HK-2 (cell line): ENCODE data around the gene ADM5.

ENCODE experiments used
- DNase-seq: peaks from one replicate; pipeline ENCODE4 v3.0.0-alpha.2; 2018; ENCODE audit not compliant: unreplicated experiment

ADM5 gene

DNA sequence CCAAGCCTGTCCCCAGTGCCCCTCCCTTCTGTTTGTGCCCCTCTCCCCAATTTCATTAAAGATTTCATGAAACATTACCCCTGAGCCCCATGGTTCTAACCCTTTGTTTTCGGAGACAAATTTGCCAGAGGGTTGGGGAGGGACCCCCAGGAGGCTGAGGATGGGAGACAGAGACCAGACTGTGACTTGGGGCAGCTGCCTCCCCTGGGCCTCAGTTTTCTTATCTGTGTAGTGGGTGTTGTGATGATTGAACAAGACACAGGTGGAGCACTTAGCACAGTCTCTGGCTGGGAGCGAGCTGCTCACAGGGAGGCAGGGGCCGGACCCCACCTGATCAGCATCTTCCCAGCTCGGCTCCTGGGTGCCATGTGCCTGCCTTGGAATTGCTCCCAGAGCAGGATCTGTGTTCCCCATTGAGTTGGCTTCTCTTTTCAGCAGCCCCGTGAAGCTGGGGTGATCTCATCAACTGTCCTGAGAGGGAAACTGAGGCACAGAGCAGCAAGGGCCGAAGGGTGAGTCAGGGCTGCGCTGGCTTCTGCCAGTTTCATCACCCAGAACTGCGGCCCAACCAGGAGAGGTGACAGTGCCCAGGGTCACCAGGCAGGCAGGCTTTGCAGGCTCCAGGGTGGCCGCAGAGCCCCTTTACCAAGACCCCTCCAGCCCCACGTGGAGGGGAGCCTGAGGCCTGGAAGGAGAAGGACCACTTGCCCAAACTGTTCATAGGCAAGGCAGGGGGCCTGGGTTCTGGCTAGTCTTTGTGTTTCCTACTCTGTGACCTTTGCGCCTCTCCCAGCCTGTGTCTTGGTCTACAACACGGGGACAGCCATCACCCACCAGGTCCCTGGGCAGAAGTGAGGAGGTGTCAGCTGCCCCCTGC lies 30.6 kb upstream of the ADM5 start:
- DNase-seq: no peak

DNA sequence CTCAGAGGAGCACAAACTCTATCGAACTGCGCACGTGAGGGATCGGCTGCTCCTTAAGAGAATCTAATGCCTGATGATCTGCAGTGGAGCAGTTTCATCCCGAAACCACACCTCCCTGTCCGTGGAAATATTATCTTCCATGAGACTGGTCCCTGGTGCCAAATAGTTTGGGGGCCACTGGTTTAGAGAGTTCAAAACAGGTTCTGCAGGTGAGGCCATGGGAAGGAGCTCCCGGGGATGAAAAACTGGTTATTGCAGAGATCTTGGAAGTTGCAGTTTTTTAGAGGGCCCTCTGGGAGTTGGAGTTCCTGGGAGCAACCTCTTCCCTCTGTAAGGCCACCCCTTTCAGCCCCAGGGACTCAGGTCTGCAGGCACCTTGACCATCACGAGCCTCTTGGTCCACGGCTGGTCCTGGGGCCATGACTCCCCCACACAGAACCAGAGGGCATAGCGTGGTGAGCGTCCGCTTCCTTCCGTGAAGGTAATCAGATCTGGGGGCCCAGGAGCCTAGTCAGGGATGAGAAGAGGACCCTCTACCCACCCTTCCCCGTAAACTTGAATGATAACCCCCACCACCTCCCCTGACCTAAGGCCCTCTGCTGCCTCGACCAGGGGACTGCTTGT lies 28.9 kb upstream of the ADM5 start:
- DNase-seq: no peak

DNA sequence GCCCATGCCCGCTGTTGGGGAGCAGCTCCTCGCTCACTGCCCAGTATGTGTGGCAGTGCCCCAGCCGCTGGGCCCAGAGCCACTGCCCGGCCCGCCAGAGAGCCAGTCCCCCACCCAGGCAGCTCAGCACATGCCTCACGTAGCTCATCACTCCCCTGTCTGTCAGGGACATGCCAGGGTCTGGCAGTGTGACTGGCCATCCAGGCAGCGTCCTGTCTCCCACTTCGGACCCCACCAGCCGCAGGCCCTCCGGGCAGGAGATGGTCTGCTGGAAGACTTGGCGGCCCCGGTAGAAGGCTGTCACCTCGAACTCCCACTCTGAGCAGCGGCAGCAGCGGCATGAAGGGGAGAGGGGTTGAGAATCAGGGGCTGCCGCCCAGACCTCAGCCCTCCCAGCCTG lies 27.4 kb upstream of the ADM5 start:
- DNase-seq: no peak

DNA sequence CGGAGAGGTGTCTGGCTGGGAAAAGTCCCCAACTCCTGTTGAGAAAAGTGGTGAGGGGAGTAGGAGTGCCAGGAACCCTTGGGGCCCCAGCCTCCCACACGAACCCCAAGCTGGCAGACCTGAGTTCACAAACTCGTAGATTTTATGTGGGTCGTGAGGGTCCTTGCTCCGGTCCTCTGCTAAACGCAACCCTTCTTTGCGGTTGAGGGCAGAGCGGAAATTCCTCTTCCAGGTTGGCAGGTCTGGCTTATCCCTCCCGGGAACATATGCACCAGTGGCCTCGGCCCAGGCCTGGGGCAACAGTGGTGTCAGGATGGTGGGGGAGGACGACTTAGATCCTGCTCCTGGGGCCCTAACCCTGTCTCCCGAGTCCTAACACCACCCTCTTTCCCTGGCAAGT lies 26.2 kb upstream of the ADM5 start:
- no peak for DNase-seq

DNA sequence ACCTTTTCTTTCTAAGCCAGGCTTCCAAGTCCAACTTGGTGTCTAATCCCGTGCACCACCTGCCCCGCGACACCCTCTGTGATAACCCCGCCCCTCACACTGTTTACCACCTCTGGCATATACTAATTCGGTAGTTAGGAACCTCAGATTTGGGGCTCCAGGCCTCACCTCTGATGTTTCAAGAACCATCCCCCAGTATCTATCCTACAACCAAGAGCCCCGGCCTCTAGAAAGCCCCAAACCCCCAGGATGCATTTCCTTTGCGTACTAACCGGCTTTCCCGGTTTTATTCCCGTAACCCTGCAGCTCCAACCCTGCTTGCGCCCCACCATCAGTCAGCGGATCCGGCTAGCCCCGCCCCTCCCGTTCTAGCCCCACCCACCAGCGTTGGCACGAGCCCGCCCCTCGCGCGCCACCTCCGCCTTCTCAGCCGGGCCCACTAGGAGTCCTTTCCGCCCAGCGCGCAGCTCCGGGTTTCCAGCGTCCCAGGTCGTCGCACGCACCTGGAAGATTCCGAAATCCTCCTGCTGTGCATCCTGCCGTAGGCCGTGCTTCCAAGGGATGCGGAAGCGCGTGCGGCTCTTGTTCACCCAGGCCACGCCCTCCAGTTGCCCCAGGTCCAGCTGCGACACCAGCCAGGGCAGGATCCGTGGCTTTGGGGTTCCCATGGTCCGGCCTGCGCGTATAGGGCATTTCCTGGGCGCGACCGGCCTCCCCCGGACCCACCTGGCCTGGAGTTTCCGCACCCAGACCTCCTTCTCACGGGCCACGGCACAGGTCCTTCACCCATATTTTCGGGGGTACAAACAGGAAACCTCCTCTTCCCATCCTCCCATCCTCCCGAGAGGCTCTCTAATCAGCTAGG lies 25.0 kb upstream of the ADM5 start:
- peak; percentile 95 for DNase-seq

DNA sequence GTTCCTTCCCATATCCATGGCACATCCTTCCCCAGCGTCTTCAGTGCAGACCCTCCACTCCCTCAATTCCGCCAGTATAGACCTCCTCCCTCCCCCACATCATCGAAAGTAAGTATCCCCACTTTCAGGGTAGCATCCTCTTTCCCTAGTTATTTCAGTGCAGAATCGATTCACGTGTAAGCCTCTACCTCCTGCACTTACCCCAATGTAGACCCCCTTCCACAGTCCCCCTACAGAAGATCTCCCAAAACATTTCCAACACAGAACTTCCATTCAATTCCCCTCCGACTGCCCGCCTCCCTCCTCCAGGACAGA lies 24.4 kb upstream of the ADM5 start:
- no peak for DNase-seq

DNA sequence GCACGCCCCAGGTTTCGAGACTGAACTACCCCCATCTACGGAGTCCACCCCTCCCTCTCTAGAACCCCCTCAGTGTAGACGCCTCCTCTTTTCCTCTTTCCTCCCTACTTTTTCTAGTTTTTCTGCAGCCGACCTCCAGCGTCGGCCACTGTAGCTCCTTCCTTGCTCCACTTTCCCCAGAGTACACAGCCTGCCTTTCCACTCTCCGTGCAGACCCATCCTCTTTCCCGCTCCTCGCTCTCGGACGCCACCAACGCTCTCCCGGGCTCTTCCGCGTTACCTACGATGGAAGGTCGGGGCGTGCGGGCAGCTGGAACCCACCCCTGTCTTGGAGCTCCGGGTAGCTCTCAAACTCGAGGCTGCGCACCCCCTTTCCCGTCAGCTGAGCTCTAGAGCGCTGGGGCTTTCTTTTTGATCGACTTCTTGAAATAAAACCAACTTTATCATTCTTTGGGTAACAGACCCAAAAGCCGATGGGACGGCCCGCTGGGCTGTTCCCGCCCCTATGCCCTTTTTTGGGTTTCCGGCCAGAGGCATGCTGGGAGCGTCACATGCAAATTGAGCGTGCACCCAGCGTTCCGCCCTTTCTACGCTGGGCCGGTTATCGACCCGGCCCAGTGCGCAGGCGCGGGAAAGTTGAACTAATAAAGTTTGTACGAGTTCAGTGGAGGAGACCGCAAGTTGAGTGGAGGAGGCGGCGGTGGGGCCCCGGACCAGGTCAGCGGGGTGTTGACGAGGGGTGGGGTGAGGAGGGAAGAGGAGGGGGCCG lies 23.9 kb upstream of the ADM5 start, which contains the start of the genes BCL2L12 and IRF3:
BCL2L12 (plus strand) TSS at position 583 of the 769 bp plus-strand sequence. CDS start 760 bp downstream, outside the sequence.
IRF3 (minus strand) TSS at position 507 of the 769 bp plus-strand sequence. CDS start 1,019 bp downstream, outside the sequence.
- DNase-seq: peak; percentile 98

DNA sequence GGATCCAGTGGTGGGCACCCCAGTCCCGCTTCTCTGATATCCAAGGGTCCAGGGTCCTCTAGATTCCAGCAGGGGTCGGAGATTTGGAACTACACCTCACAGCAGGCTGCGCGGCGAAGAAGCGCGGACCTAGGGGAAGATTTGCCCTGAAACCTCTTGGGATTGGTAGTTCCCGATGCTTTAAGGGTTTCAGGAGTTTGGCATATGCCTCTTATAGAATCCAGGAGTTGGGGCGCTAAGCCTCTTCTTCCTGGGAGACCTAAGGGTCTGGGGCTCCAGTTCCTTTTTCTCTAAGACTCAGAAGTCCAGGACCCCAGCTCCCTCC lies 23.3 kb upstream of the ADM5 start:
- no peak for DNase-seq

DNA sequence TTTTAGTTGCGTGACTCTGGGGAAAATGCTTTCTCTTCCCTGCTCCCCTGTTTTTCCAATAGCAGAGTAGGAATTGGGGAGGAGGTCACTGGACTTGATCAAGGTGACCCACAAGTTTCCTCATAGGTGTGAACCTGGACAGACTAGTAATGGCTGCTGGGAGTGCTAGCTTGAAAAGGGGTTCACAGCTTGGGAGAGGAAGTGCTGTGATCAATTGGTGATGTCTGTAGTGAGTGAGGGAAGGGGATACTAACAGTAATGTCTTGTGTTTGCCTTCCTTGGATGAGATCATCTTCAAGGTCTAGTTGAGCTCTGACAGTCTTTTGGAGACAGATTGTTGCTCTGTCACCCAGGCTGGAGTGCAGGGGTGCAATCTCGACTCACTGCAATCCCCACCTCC lies 21.9 kb upstream of the ADM5 start:
- DNase-seq: no peak

DNA sequence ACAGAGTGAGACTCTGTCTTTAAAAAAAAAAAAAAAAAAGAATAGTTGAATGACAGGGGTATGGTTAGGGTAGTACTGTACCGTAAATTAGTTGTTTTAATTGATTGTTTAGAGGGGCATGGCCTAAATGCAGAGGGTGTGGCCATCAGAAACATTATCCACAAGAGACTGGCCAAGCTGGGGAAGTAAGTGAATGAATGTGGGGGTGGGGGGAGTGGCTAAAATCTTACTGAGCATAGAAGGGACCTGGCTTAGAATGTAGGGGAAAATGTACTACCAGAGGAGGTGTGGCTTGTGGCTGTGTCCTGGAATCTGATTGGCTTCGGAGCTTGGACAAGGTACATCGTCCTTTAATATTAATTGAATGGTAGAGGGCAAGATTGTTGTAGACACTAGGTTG lies 19.9 kb upstream of the ADM5 start:
- DNase-seq: no peak

DNA sequence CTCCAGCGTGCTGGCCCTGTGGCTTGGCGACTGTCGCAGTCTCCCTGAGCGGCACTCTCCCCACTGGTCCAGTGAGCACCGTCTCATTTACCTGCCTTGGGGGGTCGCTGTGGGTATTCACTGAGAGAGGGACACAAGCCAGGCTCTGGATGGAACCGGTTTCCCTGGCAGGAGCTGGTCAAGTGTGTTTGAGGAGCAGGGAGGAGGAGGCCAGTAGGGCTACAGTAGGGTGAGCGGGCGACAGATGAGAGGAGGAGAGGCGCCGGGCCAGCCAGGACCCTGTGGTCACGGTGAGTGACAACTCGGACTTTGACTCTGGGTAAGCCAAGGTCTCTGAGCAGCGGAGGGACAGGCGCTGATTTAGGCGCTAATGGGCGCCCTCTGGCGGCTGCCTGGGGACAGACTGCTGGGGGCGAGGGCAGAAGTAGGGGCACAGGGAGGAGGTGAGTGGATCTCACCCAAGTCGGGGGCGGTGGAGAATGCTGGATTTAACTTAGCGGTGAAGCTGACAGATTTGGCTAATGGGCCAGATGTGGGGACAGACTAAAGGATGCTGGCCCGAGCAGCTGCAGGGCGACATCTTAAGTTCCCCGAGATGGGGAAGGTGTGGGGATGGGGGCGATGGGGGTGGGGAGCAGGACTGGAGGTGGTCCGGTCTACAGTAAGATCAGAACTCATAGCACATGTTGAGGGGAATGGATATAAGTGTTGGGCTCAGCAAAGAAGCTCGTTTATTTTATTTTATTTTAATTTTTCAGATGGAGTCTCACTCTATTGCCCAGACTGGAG lies 17.1 kb upstream of the ADM5 start:
- no peak for DNase-seq

DNA sequence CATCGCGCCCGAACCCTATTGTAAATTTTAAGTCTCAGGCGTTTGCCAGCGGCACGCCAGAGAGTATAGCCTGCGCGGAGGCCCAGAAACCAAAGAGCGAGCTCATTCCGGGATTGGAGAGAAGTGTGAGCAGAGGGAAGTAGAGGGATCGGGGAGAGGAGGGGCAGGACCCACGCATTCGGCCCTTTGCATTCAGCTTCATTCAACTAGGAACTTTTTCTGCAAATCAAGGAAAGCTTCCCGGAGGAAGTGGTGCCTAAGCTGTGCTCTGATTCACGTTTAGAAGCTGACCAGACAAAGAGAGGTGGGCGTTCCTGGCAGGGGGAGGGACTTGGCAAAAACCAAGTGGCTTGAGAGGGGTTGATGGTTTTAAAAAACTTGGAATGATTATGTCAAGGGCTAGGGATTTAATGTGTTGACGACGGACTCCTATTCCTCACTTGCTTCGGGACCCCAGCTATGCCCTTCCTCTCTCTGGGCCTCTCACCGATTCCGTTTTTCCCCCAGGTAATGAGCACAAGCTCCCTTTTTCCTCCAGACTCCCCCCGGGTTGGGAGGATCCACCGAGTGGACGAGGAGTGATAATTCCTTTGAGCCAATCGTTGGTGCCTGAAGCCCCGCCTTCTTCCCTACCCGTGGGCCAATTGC lies 13.1 kb upstream of the ADM5 start:
- DNase-seq: no peak

DNA sequence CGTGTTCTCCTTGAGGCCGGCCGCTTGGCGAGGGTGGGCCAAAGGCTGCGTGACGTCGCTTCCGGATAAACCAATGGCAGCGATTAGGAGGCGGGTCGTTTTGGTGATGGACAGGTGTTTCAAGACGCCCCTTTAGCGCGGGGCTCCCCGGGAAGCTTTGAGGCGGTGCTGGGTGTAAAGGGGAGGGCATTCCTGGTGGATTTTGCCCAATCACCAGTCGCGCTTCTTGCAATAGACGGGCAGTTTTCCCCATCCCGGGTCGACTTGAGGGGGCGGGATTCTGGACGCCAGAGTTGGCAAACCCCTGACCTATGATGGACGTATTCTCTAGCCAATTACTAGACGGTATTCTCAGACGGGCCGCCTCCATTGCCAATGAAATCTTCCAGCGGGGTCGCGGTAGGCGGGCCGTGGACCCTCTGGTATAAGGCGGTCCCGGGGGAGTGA lies 12.6 kb upstream of the ADM5 start:
- DNase-seq: peak; percentile 100

DNA sequence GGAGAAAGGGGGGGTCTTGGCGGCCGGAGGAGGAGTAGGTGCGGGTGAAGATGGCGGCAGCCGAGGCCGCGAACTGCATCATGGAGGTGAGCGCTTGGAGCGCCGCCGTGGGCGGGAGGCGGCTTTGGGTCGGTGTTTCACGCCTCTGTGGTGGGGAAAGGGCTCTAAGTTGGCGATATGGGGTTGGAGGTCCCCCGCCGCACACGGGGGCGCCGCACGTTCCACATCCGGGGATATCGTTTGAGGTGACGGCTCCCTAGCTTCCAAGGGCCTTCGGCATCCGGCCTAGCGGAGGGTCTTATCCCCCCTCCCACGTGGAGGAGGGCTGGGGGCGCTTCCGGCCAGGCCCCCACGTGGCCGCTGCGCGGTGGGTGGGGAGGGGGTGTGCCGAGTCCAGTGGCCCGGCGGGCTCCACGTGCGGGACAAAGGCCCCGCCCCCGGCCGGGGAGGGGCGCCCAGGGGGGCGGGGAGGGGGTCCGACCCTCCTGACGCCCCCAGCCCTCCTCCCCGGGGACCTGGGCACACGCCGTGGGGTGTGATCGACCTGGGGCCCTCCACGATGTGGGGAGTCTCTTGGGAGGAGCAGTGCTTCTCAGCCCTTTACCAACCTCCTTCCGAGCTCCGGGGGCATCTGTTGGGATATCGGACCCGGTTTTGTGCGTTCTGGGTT lies 12.0 kb upstream of the ADM5 start, which contains the start of gene PRMT1:
PRMT1 (plus strand) TSS at position 41 of the 670 bp plus-strand sequence; CDS start at position 51, 10 bp downstream.
- no peak for DNase-seq

DNA sequence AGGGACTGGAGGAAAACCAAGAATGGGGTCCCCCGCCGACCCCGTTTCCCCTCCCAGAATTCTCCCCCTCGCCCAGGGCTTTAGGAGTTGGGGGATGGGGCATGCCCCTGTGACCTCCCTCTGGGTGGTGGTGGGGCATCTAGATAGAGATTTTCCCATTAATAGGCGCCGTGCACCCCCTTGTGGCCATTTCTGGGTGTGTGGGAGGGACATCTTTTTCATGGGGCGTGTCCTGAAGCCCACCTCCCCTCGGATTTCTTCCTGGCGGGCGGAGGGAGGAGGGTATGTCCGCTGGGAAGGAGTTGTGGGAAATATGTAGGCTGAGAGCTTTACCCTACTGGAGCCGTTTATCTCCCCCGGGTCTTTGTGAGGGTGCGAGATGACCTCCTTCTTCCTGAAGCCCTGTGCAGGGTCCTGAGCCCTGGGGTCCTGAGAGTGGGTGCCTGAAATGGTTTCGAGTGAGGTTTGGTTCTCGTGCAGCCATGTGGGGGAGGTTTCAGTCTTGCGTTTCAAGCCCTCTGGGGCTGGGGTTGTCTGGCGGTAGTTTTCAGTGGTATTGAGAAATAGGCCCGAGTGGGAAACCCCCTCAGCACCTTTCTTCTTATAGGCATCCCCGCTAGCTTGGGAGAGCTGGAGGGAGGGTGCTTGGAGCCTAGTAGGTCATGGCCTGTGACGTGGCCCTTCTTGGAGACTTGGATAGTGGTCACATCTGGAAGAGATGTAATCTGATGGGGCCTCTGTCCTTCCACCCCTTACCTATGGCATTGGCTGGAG lies 11.3 kb upstream of the ADM5 start:
- peak; percentile 75 for DNase-seq

DNA sequence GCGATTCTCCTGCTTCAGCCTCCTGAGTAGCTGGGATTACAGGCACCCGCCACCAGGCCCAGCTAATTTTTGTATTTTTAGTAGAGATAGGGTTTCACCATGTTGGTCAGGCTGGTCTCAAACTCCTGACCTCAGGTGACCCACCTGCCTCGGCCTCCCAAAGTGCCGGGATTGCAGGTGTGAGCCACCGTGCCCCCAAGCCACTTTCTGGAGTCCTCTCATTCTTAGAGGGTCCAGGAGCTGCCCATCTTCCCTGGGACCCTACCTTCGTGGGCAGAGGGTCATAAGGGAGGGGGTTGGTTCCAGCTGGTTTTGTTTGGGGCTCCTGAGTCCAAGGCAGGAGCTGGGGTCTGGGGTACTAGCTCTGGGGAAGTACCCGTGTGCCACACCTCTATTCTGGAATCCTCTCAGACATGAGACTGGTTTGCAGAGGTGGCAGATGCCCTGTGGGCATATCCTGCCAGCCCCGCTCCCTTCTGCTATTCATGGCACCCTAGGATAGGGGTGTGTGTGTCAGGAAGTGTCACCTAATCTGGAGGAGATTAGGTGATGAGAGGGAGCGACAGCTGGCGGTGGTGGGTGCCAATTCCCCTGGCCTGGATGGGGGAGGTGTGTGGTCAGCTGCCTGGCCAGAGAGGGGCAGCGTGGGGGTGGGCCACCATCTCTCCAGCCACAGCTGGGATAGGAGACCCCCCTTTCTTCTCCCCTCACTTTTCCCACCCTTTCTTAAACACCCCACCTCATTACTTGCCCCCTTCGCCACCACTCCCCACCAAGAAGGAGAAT lies 10.2 kb upstream of the ADM5 start:
- DNase-seq: no peak

DNA sequence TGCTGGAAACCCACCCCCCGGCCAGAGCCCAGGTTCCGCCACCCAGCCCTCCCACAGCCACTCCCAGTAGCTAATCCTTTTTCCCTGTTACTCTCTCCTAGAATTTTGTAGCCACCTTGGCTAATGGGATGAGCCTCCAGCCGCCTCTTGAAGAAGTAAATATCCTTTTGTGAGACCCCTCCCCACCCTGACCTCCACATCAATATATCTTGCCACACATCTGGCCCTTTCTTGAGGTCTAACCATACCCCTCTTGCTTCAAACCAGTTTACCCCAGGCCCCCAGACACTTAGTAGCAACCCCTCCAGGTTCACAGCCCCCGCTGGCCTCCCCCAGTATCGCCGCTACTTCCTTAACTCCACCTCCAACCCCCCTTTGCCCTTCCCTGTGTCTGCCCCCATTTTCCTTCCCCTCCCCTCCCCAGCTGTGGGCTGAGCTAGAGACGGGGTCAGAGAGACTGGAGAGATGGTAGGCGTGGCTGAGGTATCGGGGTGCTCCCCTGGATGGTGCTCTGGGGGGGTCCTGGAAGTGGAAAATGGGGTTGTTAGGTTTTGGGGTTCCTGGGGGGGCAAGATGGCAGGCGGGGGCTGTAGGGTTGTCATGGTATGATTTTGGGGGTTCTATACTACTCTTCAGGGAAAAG lies 9.5 kb upstream of the ADM5 start:
- DNase-seq: no peak
